Panc1 (cell line): ENCODE results near the gene NSD1. TPM values are rescaled to one million over a fixed set of nuclear protein-coding genes. Genes with fewer than 3 reads are reported as not detected.
"Not testable (repeated sequence)": the region's sequence is repeated elsewhere in the genome, so short reads cannot be mapped to it uniquely, and the experiment has no call there.

Experiments used
- ATAC-seq: fragments of 200-7000 bp; cut with Tn5 transposase; 2 replicates; pipeline ENCODE4 v1.9.1; 2020; ENCODE audit warnings: mild to moderate bottlenecking, moderate library complexity
- BruUV-seq: library from RNA; stranded (reverse); fragments of 400-500 nt; replicated peaks from 2 replicates; lab custom pipeline; 2021; lab: Mats Ljungman, UMichigan
- CTCF ChIA-PET: fragments of 300-600 bp; sonication (Branson Sonifier 250); formaldehyde crosslinking; loops from one replicate; lab custom pipeline; 2022; ENCODE audit warnings: antibody characterized with exemption; lab: Charles Lee
- POLR2A ChIA-PET: fragments of 300-600 bp; sonication (Branson Sonifier 250); formaldehyde crosslinking; loops from one replicate; lab custom pipeline; 2022; ENCODE audit warnings: antibody characterized with exemption; lab: Charles Lee
- DNase-seq: peaks from one replicate; pipeline ENCODE4 v3.0.0-alpha.2; 2010; ENCODE audit warnings: low read depth, low spot score
- H3K27ac ChIP-seq: 2 replicates; pipeline ENCODE4 v1.5.1; 2011; ENCODE audit warnings: mild to moderate bottlenecking, low read length, inconsistent platforms
- H3K27me3 ChIP-seq: fragments of 200-500 bp; sonication (Bioruptor generic); 2 replicates; pipeline ENCODE4 v1.6.0; 2014; ENCODE audit warnings: low read length, inconsistent platforms; ENCODE audit not compliant: control insufficient read depth, insufficient read depth
- H3K36me3 ChIP-seq: fragments of 200-500 bp; sonication (Bioruptor generic); 2 replicates; pipeline ENCODE4 v1.5.1; 2014; ENCODE audit warnings: inconsistent platforms, mild to moderate bottlenecking, low read length, moderate library complexity; ENCODE audit not compliant: control insufficient read depth, insufficient read depth
- H3K4me1 ChIP-seq: 2 replicates; pipeline ENCODE4 v1.5.1; 2011; ENCODE audit warnings: inconsistent platforms, mild to moderate bottlenecking, low read length, moderate library complexity; ENCODE audit not compliant: control insufficient read depth, insufficient read depth
- H3K4me3 ChIP-seq, 2 experiments: 2 replicates each; pipeline ENCODE4 v1.5.1; 2011 to 2012; ENCODE audit warnings: low read depth in 2 of 2, low read length in 2 of 2, mild to moderate bottlenecking in 2 of 2, inconsistent platforms in 1 of 2, moderate library complexity in 1 of 2
- H3K9me3 ChIP-seq: fragments of 200-500 bp; sonication (Bioruptor generic); 2 replicates; pipeline ENCODE4 v1.5.1; 2014; ENCODE audit warnings: low read depth, mild to moderate bottlenecking, inconsistent platforms, low read length, moderate library complexity; ENCODE audit not compliant: control insufficient read depth, insufficient read depth
- CTCF ChIP-seq: fragments of 450-650 bp; IDR thresholded peaks from 2 replicates; pipeline ENCODE4 v1.5.1; 2017; ENCODE audit warnings: mild to moderate bottlenecking
- POLR2AphosphoS5 ChIP-seq: IDR thresholded peaks from 2 replicates; pipeline ENCODE4 v1.6.1; 2012; ENCODE audit warnings: mild to moderate bottlenecking, low read depth, low read length, moderate library complexity
- SIN3A ChIP-seq: IDR thresholded peaks from 2 replicates; pipeline ENCODE4 v1.6.1; 2012; ENCODE audit warnings: low read depth, mild to moderate bottlenecking, low read length, moderate library complexity, borderline replicate concordance; ENCODE audit not compliant: insufficient read depth
- TCF7L2 ChIP-seq: IDR thresholded peaks from 2 replicates; pipeline ENCODE4 v1.6.1; 2011; ENCODE audit warnings: mild to moderate bottlenecking, low read depth, low read length, inconsistent platforms
- in situ Hi-C: cut with HindIII; loops from 2 replicates; pipeline ENCODE4 v1.10.0; 2016; ENCODE audit warnings: low sequenced_read_pairs, low pct_unique_long_range_greater_than_20kb
- intact Hi-C: fragments of 100-400 bp; cut with micrococcal nuclease; formaldehyde crosslinking; loops from one replicate; pipeline ENCODE4 v1.10.0; 2022; ENCODE audit not compliant: unreplicated experiment
- total RNA-seq: library from RNA; stranded (reverse); gene quantifications from one replicate; pipeline ENCODE4 v1.2.1, GENCODE V29; 2021; ENCODE audit not compliant: unreplicated experiment
- TF ChIP-seq, protein P1 (sequence below), 2 experiments: IDR thresholded peaks; 2 replicates each; pipeline ENCODE4 v1.6.1; 2011 to 2012; ENCODE audit warnings: low read depth in 2 of 2, control low read depth in 1 of 2, low read length in 1 of 2, mild to moderate bottlenecking in 1 of 2, moderate library complexity in 1 of 2; ENCODE audit not compliant: insufficient read depth in 1 of 2

Gene NSD1
- total RNA-seq, 1 experiment from 2014 or later = 58.7 TPM

GRCh38 chr5:177303925-177304391 is 170.4 kb downstream of the NSD1 start:
- Histone ChIP-seq H3K27ac (peak overlapping the region; percentile 94), H3K36me3 (no peaks in the 10 kb centered on the region; the same call in none of the 2 replicates), H3K4me3 (peak overlapping the region; percentile 81 to 97), H3K4me1 (peaks cover 34% of the 10 kb centered on the region), H3K9me3 (no peaks in the 10 kb centered on the region), H3K27me3 (no peaks in the 10 kb centered on the region)
- intact Hi-C loops (loop anchor here (5.0 kb wide), 1 partner anchor 192 kb away; no protein-coding TSS in a partner anchor), in situ Hi-C loops (no loop called here)
- no peak for DNase-seq
- ATAC-seq = peak; percentile 0; the same call in 1 of the 2 replicates
- no TSS peak for BruUV-seq
- POLR2A ChIA-PET = no interaction called here
- CTCF ChIA-PET = interaction anchor here (0.6 kb wide), 1 partner anchor 111 kb away, joined by 12 read pairs; no protein-coding TSS in a partner anchor
- TF ChIP-seq SIN3A (no peak), TCF7L2 (no peak), POLR2AphosphoS5 (no peak; the same call in 1 of the 2 replicates), CTCF (no peak)
- TF ChIP-seq, protein P1, sequence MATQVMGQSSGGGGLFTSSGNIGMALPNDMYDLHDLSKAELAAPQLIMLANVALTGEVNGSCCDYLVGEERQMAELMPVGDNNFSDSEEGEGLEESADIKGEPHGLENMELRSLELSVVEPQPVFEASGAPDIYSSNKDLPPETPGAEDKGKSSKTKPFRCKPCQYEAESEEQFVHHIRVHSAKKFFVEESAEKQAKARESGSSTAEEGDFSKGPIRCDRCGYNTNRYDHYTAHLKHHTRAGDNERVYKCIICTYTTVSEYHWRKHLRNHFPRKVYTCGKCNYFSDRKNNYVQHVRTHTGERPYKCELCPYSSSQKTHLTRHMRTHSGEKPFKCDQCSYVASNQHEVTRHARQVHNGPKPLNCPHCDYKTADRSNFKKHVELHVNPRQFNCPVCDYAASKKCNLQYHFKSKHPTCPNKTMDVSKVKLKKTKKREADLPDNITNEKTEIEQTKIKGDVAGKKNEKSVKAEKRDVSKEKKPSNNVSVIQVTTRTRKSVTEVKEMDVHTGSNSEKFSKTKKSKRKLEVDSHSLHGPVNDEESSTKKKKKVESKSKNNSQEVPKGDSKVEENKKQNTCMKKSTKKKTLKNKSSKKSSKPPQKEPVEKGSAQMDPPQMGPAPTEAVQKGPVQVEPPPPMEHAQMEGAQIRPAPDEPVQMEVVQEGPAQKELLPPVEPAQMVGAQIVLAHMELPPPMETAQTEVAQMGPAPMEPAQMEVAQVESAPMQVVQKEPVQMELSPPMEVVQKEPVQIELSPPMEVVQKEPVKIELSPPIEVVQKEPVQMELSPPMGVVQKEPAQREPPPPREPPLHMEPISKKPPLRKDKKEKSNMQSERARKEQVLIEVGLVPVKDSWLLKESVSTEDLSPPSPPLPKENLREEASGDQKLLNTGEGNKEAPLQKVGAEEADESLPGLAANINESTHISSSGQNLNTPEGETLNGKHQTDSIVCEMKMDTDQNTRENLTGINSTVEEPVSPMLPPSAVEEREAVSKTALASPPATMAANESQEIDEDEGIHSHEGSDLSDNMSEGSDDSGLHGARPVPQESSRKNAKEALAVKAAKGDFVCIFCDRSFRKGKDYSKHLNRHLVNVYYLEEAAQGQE (IDR thresholded peaks at IDR 0.05; ENCODE audit: insufficient read depth in 1 of 2, low read depth in 2 of 2, low read length in 1 of 2) = no peak

- TF ChIP-seq, protein P1 (IDR thresholded peaks at IDR 0.05; ENCODE audit: insufficient read depth in 1 of 2, low read depth in 2 of 2, low read length in 1 of 2) = no peak
- TF ChIP-seq SIN3A (no peak), POLR2AphosphoS5 (0 out of 2 replicates have a peak, but pooled peaks have one; percentile 19), CTCF (no peak), TCF7L2 (no peak)
- Histone ChIP-seq H3K9me3 (no peaks in the 10 kb centered on the region), H3K36me3 (no peaks in the 10 kb centered on the region; the same call in none of the 2 replicates), H3K27ac (peak overlapping the region; percentile 94), H3K4me3 (peak overlapping the region; percentile 81 to 97), H3K27me3 (no peaks in the 10 kb centered on the region), H3K4me1 (peaks cover 34% of the 10 kb centered on the region)
- intact Hi-C loops = loop anchor here (5.0 kb wide), 1 partner anchor 192 kb away; no protein-coding TSS in a partner anchor
- in situ Hi-C loops = no loop called here
- ATAC-seq (no peak), DNase-seq (no peak)
- TSS peak; percentile 90 for BruUV-seq
- CTCF ChIA-PET = interaction anchor here (0.6 to 0.9 kb wide), 3 partner anchors 67 to 152 kb away, joined by 3 to 4 read pairs (median 3); no protein-coding TSS in a partner anchor
- POLR2A ChIA-PET = no interaction called here
Observed at GRCh38 chr5:177304392-177305119, 171.0 kb downstream of the NSD1 start.

GRCh38 chr5:177306103-177306640 is 172.6 kb downstream of the NSD1 start:
- POLR2A ChIA-PET, in situ Hi-C loops, CTCF ChIA-PET, intact Hi-C loops, H3K4me3 ChIP-seq, H3K9me3 ChIP-seq, DNase-seq, H3K27me3 ChIP-seq, BruUV-seq, H3K27ac ChIP-seq, H3K36me3 ChIP-seq, ATAC-seq: not testable (repeated sequence)
- H3K4me1 ChIP-seq = peaks cover 34% of the 10 kb centered on the region
